DMS153 treated with DMSO at 0.1 percent for 48 hours (cell line): Measurements from ENCODE around the gene CPNE2.
"Not testable (repeated sequence)": the region's sequence is repeated elsewhere in the genome, so short reads cannot be mapped to it uniquely, and the experiment has no call there.

Experiments
- DNase-seq: peaks from one replicate; lab custom pipeline; 2025; ENCODE audit not compliant: unreplicated experiment; lab: John Stamatoyannopoulos, UW

The CPNE2 gene

DNA sequence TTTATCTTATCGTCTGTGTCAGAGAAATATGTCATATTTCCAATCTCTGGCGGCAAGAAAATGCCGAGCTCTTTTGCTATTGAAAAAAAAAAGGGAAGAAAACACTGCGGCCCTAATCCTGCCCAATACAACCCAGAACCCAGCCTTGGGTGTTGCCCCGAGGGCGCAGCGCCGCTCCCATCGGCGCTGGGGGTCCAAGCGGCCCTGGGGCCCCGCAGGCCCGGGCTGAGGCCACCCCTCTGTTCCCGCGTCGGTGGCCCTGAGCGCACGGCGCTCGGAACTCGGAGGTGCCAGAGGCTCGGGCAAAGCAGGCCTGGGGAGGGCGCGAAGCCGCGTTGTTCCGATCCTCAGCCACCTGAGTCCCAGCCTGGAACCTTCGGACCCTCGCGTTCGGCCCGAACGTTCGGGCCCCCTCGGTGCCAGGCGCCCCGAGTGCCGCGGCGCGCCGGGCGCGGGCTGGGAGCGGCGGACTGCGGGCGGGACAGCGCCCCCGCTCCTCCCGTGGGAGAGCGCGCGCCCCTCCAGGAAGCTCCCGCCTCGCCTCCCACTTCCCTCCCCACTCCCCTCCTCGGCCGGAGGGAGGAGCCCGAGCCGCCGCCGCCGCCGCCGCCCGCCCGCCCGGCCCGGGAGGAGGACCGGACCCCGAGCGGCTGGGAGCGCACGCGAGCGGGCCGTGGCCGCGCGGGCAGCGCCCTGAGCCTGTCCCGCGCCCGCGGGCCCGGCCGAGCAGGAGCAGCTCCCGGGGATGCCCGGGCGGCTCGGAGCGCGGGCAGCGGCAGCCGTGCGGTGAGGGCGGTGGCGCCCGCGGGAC, at the start of gene CPNE2:
Gene CPNE2 (plus strand): TSS at position 609 of the 811 bp plus-strand sequence. CDS start 18,160 bp downstream, outside the sequence.
- DNase-seq: no peak

DNA sequence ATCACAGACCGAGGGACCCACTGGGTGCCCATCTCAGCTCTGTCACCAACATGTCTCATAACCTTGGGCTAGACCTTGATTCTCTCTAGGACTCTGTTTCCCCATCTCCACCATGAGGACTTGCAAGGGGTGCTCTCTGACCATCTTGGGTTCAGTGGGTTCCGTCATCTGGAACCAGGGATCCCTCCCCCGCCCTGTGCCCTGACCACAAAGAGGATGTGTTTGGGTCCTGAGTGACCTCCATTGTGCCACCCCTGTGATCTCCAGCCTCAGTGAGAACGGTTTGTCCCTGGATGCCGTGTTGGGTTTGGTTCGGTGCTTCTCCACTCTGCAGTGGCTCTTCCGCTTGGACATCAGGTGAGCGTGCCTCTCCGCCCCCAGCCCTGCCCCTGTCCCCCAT, 49.1 kb upstream of the CPNE2 start:
- no peak for DNase-seq

DNA sequence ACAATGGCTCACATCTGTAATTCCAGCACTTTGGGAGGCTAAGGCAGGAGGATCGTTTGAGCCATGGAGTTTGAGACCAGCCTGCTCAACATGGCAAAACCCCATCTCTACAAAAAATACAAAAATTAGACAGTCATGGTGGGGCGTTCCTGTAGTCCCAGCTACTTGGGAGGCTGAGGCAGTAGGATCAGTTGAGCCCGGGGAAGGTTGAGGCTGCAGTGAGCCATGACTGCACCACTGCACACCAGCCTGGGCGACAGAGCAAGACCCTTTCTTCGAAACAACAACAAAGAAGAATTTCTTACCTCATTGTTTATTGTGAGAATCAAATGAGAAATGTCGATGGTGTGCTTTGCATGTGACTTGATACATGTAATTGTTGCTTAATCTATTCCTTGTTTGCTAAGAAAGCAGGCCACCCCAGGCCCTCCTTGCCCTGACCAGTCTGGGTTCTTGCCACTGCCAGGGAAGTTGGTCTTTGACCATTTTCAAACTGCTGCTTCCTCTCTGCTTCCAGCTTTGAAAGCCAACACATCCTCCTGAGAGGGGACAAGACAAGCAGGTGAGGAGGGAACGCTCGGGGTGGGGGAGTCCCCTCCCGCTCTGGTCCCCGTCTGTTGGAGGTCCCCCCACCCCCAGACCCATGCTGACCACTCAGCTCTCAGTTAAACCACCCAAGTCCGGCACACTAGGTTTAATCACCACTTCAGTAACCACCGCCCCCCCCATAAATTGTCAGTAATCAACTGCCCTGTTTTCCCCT, 47.3 kb upstream of the CPNE2 start:
- no peak for DNase-seq

DNA sequence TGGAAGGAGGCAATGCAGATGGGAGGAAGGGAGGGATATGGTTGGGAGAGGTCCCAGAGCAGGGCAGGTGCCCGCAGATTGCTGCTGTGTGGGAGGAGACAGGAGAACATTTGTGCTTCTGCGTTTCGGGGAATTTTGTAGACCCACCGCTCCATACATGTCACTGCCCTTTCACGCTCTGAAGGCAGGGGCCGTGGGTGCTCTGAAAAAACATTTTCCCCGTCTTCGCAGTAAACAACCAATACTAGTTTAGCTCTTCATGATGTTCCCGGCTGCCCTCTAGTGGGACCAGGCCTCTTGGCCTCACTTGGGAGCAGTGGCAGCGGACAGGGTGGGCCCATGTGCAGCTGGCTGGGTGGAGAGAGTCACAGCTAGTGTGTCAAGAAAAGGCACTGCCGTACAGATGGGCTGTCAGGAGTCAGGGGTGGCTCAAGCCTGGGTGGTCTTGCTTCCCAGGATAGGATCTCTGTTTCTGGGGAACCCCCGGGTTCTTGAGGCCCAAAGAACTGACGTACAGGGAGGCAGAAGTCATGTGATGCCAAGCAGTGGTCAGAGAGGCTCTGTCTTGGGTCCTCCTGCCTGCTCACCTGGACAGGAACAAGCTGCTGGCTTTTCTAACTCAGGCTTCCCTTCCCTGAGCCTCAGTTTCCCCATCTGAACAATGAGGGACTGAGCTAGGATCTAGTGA, 46.5 kb upstream of the CPNE2 start:
- no peak for DNase-seq

DNA sequence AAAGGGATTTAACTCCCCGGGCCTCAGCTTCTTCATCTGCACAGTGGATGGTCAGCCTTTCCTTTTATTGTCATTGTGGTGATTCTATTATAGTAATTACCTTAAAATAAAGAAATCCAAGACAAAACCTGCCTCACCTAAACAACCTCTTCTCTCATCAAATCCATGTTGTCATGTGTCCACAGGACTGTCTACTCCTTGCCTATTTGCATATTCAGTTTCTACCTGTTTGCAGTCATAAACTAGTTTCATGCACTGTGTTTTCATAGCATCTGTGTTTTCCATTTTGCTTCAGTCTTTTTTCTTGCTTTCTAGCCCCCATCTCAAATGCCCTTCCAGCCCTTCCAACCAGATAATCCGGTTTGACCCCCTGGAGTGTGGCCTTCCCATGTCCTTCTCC, 44.3 kb upstream of the CPNE2 start:
- no peak for DNase-seq

DNA sequence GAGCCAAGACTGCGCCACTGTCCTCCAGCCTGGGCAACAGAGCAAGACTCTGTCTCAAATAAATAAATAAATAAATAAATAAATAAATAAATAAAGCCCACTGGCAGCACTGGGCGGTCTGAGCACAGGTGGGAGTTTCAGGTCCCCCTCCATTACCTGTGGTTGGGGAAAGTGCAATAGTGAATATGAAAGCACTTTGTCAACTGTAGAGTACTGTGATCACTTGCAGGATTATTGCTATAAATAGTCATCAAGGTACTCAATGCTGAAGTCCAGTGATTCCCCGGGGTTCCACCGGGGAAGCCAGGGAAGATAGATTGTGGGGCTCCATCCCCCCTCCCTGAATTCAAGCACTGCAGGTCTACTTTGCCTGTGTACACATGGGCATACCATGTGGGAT, 42.7 kb upstream of the CPNE2 start:
- no peak for DNase-seq

DNA sequence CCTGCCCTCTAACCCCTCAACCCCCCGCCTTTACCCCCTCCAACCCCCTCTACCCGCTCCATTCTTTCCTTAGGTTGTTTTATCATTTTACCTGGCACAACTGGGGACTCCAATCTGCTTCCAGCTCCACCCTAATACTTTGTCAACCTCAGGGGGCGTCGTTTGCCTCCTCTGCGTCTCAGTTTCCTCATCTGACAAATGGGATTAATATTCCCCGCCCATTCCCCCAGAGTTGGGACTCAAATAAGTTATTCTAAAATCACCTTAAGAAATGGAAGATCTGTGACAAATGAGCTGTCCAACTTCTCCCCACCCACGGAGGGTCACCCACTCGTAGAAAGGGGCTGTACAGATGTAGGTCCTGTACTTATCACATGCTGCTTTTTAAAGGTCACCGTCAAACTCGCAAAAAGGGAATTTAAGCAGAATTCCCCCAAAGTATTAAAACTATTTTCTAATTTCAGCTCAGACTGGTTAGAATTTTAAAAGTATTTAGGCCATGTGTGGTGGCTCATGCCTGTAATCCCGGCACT, 40.6 kb upstream of the CPNE2 start:
- DNase-seq: no peak

DNA sequence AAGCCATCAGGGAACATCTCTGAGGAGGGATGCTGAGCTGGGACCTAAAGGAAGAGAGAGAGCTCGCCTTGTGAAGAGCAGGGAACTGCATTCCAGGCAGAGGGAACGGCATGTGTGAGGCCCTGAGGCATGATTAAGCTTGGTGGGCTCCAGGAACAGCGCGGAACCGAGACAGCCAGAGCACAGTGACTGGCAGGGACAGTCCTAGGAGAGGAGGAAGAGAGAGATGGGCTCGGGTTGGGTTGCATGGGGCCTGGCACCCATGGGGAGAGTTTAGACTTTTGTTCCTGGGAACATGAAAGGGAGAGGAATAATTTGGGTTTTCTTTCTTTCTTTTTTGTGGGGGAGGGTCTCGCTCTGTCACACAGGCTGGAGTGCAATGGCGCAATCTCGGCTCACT, 39.2 kb upstream of the CPNE2 start:
- DNase-seq: no peak

DNA sequence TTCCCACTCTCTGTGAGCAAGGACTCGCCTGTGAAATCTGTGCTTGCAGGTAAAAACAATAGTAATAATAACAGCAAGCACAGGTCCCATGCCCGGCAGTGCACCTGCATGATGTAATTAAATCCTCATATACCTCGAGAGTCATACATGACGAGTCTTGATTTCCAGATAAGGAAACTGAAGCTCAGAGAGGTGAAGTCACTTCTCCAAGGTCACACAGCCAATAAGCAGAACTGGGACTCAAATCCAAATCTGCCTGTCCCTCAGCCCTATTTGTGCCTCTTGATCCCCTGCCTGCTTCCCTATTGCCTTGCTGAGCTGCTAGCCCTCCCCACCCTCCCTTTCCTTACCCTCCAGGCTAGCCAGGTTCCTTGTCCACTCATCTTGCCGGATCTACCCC, 38.0 kb upstream of the CPNE2 start:
- no peak for DNase-seq

DNA sequence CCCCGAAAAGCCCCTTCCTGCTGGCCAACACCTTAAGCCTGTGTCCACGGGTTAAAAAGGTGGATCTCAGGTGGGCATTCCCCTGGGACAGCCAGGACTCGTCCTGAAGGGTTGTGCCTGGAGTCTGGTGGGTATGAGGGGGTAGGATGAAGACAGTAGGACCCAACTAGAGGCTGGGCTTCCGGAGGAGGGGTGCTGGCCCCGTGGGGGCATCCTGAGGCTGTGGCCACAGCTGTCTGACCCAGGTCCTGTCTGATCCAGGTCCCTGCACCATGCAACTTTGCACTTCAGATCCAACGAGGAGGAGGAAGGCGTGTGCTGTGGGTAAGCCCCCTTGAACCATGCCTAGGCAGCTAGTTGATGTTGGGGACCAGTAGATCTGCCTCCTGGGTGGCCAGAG, 37.6 kb upstream of the CPNE2 start:
- DNase-seq: no peak

DNA sequence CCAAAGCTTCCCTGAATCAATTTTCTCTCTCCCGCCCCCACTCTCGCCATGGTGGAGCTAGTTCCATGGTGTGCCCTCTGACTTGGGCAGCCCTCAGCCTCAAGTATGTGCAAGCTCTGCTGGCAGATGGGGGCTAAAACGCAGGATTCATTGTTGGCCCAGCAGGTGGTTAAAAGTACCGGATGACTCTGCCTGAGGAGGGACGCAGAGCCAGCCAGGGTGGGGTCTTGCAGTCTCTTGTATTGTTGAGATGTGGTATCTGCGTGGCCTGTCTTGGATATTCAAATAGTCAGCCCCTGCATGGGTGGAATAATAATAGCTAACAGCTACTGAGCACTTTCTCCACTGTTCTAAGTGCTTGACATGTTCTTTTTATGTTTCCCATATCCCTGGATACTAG, 36.7 kb upstream of the CPNE2 start:
- DNase-seq: no peak

DNA sequence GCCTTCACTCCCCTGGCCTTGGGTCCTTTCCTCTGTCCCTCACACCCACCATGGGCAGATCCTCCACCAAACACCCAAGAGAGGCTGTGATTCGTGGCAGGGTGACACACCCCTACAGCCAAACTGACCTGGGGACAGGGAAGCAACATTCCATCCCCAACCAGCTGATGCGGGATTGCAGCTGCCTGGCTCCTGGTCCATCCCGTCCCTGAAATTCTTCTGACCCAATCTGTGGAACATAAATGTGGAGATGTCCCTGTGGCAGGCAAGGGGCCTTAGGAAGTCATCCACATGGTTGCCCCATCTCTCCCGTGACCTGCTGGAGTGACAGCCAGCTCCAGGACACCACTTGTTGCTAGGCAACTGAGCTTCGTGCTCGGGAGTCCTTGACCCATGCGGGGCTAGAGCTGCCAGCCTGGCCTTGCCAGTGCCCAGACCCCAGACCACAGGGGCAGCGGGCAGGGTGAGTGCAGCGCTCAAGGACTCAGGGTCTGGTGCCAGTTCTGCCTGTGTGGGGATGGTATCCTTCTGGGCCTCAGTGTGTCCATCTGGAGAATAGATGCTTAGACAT, 34.0 kb upstream of the CPNE2 start:
- no peak for DNase-seq

DNA sequence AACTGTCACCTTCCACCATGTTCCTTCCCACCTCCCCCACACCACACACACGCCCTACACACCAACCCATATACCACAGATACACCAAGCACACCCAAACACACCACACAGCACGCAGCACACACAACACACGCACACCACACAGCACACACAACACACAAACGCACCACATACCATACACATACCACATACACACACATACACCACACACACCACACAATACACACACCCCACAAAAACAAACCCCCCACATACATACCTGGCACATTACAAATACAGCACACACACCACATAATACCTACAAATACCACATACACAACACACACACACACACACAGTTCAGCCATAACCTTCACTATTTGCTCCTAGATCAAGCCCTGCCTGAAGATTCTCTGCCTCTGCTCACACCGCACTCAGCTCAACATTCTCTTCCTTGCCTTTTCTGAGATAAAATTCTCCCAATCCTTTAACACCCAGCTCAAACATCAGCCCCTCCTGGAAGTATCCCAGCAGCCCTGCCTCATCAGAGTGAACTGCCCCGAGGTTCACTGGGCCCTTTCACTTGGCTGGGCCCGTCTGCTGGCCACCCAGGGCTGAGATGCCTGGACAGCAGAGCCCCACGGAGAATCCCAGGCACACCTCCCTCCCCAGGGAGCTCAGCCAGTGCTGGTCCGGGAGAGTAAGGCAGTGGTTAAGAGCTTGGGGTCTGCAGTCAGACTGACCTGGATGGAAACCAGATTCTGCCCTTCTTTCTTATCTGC, 31.9 kb upstream of the CPNE2 start:
- DNase-seq: no peak

DNA sequence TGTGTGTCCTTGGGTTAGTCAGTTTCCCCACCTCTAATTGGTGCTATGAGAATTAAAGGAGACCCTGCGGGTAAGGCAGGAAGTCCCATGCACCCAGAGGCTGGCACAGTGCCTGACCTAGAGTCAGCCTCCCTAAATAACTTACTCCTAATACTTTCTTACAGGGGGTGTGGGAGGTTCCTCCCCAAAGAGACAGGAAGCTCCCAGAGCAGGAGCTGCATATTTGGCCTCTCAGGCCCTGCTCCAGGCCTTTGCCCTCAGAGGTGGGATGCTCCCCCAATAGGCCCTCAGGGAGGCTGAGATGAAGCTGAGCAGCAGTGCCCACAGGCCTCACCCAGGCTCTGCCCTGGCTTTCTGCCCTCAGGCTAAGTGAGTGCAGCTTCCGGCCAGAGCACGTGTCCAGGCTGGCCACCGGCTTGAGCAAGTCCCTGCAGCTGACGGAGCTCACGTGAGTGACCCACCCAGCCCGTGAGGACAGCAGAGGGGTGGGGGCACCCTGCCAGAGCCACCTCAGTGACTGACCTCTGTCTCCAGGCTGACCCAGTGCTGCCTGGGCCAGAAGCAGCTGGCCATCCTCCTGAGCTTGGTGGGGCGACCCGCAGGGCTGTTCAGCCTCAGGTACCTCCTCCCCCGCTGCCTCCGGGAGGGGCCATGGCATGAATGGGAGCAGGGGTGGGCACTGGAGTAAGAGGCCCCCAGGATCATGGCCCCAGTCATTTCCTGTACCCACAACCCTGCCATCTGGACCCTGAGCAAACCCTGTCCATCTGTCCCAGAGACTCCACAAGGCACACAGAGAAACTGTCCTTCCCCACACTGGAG, 31.1 kb upstream of the CPNE2 start:
- no peak for DNase-seq

DNA sequence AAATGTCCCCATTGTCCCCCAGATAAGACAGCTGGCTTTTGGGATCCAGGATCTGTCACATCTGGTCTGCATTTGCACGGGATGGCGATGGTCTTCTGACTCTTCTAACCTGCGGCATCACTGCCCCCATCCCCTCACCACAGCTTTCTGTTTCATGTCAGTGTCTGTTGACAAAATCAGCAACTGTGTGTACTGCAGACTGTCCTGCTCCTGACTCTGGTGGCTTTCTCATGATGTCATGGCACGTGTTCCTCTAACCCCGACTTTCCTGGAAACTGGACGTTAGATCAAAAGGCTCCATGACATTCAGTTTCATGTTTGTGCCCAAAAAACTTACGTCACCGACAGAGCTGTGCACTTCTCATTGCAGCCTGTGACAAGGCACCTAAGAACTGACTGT, 30.1 kb upstream of the CPNE2 start:
- DNase-seq: no peak

DNA sequence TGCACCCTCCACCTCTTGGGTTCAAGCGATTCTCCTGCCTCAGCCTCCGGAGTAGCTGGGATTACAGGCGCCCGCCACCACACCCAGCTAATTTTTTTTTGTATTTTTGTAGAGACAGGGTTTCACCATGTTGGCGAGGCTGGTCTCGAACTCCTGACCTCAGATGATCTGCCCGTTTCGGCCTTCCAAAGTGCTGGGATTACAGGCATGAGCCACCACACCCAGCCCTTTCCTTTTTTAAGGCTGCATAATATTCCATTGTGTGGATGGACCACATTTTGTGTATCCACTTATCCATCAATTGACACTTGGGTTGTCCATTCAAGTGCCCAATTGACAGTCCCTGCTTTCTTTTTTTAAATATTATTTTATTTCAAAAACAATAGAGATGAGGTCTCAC, 29.2 kb upstream of the CPNE2 start:
- DNase-seq: not testable (repeated sequence)

DNA sequence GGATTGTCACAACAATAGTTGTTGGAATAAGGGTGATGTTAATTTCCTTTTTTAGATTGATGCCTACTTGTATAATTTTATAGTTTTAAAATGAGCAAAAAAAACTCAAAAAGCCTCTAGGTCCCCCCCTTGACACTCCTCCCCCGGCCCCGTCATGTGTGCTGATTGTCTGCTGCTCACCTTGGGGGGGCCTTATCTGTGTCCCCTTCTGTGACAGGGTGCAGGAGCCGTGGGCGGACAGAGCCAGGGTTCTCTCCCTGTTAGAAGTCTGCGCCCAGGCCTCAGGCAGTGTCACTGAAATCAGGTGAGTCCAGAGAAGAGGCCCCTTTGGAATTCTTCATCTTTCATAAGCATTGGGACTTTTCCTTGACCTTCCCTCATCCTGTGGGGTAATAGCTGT, 27.4 kb upstream of the CPNE2 start:
- DNase-seq: no peak

DNA sequence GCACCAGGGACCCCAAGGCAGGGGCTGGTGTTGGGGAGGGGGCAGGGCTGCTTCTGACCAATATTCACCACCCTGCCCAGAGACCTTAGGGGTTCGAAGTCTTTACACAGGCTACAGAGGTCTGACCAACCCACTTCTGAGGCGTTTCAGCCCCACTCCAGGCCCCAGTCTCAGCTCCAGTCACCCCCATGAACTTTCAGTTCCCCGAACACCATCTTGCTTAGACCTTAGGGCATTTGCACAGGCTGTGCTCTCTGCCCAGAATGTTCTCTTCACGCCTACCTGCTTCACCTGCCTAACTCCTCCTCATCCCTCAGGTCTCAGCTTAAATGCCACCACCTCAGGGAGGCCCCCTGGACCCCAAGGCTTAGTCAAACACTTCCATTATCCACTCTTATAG, 25.8 kb upstream of the CPNE2 start:
- no peak for DNase-seq

DNA sequence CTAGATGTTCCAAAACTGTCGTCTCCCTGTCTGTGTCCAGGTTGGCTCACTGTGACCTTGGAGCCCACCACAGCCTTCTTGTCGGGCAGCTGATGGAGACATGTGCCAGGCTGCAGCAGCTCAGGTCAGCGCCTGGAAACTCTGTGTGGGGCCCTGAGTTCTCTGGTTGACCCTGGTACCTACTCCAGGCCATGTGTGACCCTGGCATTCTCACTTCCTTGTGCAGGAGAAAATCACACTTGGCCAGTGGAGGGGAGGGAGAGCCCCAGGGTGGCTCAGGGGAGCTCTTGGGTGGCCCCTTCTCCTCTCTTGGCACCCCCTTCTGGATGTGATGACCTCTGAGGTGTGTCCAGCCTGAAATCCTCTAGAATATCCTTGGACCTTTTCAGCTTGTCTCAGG, 25.0 kb upstream of the CPNE2 start:
- no peak for DNase-seq

DNA sequence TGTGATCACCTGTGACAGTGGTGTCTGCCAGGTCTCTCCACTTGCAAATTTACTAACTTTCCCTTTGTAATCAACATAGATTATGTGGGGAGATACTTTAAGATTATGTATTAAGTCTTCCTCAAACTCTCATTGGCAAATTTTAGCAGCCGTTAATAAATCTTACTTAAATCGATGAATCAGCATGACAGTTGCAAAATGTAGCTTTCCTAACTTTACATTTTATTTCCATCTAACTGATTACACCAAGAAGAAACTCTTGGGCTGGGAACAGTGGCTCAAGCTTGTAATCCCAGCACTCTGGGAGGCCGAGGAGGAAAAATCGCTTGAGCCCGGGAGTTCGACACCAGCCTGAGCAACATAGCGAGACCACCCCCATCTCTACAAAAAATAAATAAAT, 23.3 kb upstream of the CPNE2 start:
- no peak for DNase-seq
